ENCODE data around the gene BCAP31. TPM values are rescaled to one million over a fixed set of nuclear protein-coding genes. Genes with fewer than 3 reads are reported as not detected.

Gene BCAP31
- total RNA-seq, 1 donor from 2014 or later, result 126 TPM

- Histone ChIP-seq H3K27ac (peak overlapping the region; percentile 78), H3K27me3 (no peaks in the 10 kb centered on the region), H3K4me1 (peaks cover 52% of the 10 kb centered on the region), H3K9me3 (no peaks in the 10 kb centered on the region), H3K4me3 (peak overlapping the region; percentile 17 to 63), H3K36me3 (no peaks in the 10 kb centered on the region)
- no peak for TF ChIP-seq CTCF (IDR thresholded peaks at IDR 0.05)
- peak in 1 of 2 donors; percentile 50 for TF ChIP-seq POLR2AphosphoS5 (IDR thresholded peaks at IDR 0.05; ENCODE audit: insufficient read depth in 1 of 2, low read depth in 1 of 2)
- intact Hi-C loops (cut with DNase I), result no loop called here
- no peak for DNase-seq (ENCODE audit: extremely low spot score in 2 of 2)
These were observed 2.3 kb upstream of the BCAP31 start for GRCh38 chrX:153726286-153727122.

GRCh38 chrX:153725832-153726285, 1.7 kb upstream of the BCAP31 start:
- peak overlapping the region; percentile 17 to 63 for H3K4me3 ChIP-seq
- H3K36me3 ChIP-seq, result peaks cover 0 to under 1% of the 10 kb centered on the region in 2 donors
- no peaks in the 10 kb centered on the region for H3K9me3 ChIP-seq
- DNase-seq (ENCODE audit: extremely low spot score in 2 of 2), result no peak
- peak overlapping the region; percentile 78 for H3K27ac ChIP-seq
- TF ChIP-seq CTCF (IDR thresholded peaks at IDR 0.05), result no peak
- TF ChIP-seq POLR2AphosphoS5 (IDR thresholded peaks at IDR 0.05; ENCODE audit: insufficient read depth in 1 of 2, low read depth in 1 of 2), result no peak
- TF ChIP-seq POLR2A (IDR thresholded peaks at IDR 0.05), result no peak
- intact Hi-C loops (cut with DNase I), result no loop called here
- peaks cover 52% of the 10 kb centered on the region for H3K4me1 ChIP-seq
- H3K27me3 ChIP-seq, result no peaks in the 10 kb centered on the region

GRCh38 chrX:153725039-153725831, 1.0 kb upstream of the BCAP31 start:
- peak overlapping the region; percentile 79 for H3K27ac ChIP-seq
- H3K4me1 ChIP-seq, result peaks cover 52% of the 10 kb centered on the region
- intact Hi-C loops (cut with DNase I), result no loop called here
- H3K36me3 ChIP-seq, result peaks cover 0 to 7% of the 10 kb centered on the region in 2 donors
- peak overlapping the region; percentile 59 to 63 for H3K4me3 ChIP-seq
- no peaks in the 10 kb centered on the region for H3K27me3 ChIP-seq
- no peak for DNase-seq (ENCODE audit: extremely low spot score in 2 of 2)
- no peak for TF ChIP-seq CTCF (IDR thresholded peaks at IDR 0.05)
- TF ChIP-seq POLR2AphosphoS5 (IDR thresholded peaks at IDR 0.05; ENCODE audit: insufficient read depth in 1 of 2, low read depth in 1 of 2), result peak in 1 of 2 donors; percentile 22
- H3K9me3 ChIP-seq, result no peaks in the 10 kb centered on the region

- TF ChIP-seq POLR2A (IDR thresholded peaks at IDR 0.05) (no peak), CTCF (IDR thresholded peaks at IDR 0.05) (no peak), POLR2AphosphoS5 (IDR thresholded peaks at IDR 0.05; ENCODE audit: insufficient read depth in 1 of 2, low read depth in 1 of 2) (no peak)
These were observed 586 bp downstream of the BCAP31 start for GRCh38 chrX:153723351-153724251.

More at GRCh38 chrX:153723351-153724251, 586 bp downstream of the BCAP31 start:
- H3K9me3 ChIP-seq, result no peaks in the 10 kb centered on the region
- intact Hi-C loops (cut with DNase I), result no loop called here
- no peak for DNase-seq (ENCODE audit: extremely low spot score in 2 of 2)
- no peaks in the 10 kb centered on the region for H3K27me3 ChIP-seq
- peak overlapping the region; percentile 59 to 63 for H3K4me3 ChIP-seq
- H3K36me3 ChIP-seq, result peaks cover 0 to 16% of the 10 kb centered on the region in 2 donors
- H3K27ac ChIP-seq, result peak overlapping the region; percentile 74
- H3K4me1 ChIP-seq, result peaks cover 52% of the 10 kb centered on the region

All from vagina (tissue), 2 donors.